Measurements from ENCODE around the gene ATN1.

- no peak for TF ChIP-seq CTCF (IDR thresholded peaks at IDR 0.05 in 8 of 11, conservative IDR thresholded peaks at IDR 0.05 in 3 of 11)
- TF ChIP-seq POLR2AphosphoS5 (IDR thresholded peaks at IDR 0.05) = no peak
- TF ChIP-seq POLR2A (IDR thresholded peaks at IDR 0.05) = no peak
These were observed 44.5 kb upstream of the ATN1 start for GRCh38 chr12:6883252-6883651.

All from spleen (tissue), 7 donors.